Kidney (tissue), 14 donors: ENCODE data around the gene TEK. TPM values are rescaled to one million over a fixed set of nuclear protein-coding genes. Genes with fewer than 3 reads are reported as not detected.

Experiments used
- DNase-seq, 5 donors: peaks; one replicate each; pipeline ENCODE4 v3.0.0-alpha.2; 2013 to 2020
- FAIRE-seq: peaks from 2 replicates; lab custom pipeline; 2012; peaks lifted over from hg19 to GRCh38; lab: Jason Lieb, UNC
- H3K27ac ChIP-seq, 2 donors: one replicate each; pipeline ENCODE4 v1.7.0; 2013; ENCODE audit warnings: low read depth in 2 of 2, low read length in 2 of 2, inconsistent platforms in 1 of 2
- H3K27me3 ChIP-seq: one replicate; pipeline ENCODE4 v1.7.1; 2013; ENCODE audit warnings: low read length, inconsistent platforms; ENCODE audit not compliant: control insufficient read depth, insufficient read depth
- H3K36me3 ChIP-seq, 3 donors: one replicate each; pipeline versions ENCODE4 v1.7.0 to v1.7.1; 2013; ENCODE audit warnings: low read length in 3 of 3, control low read depth in 1 of 3, inconsistent platforms in 1 of 3; ENCODE audit not compliant: insufficient read depth in 3 of 3, control insufficient read depth in 2 of 3
- H3K4me1 ChIP-seq, 3 donors: one replicate each; pipeline versions ENCODE4 v1.7.0 to v1.7.1; 2013; ENCODE audit warnings: low read length in 3 of 3, inconsistent platforms in 1 of 3, low read depth in 1 of 3; ENCODE audit not compliant: control insufficient read depth in 2 of 3, insufficient read depth in 2 of 3
- H3K4me3 ChIP-seq, 3 donors: one replicate each; pipeline versions ENCODE4 v1.7.0 to v1.8.1; 2013; ENCODE audit warnings: low read length in 3 of 3, control low read depth in 1 of 3, inconsistent platforms in 1 of 3
- H3K9ac ChIP-seq, 3 donors: one replicate each; pipeline versions ENCODE4 v1.7.0 to v1.7.1; 2013; ENCODE audit warnings: low read length in 3 of 3, control low read depth in 1 of 3, inconsistent platforms in 1 of 3
- H3K9me3 ChIP-seq, 3 donors: one replicate each; pipeline versions ENCODE4 v1.7.0 to v1.7.1; 2013; ENCODE audit warnings: low read length in 3 of 3, control low read depth in 1 of 3, inconsistent platforms in 1 of 3; ENCODE audit not compliant: control insufficient read depth in 2 of 3, insufficient read depth in 1 of 3
- intact Hi-C: fragments of 100-400 bp; cut with DNase I; formaldehyde crosslinking; loops from one replicate; pipeline ENCODE4 v1.11.1; 2022
- polyA plus RNA-seq: library from polyadenylated mRNA; stranded (reverse); fragments of 350-450 nt; fragmentation: Illumina TruSeq; extraction: RNeasy Lipid Tissue Mini Kit (QIAGEN cat#74804); gene quantifications from one replicate; pipeline ENCODE4 v1.2.3, GENCODE V29; 2014; ENCODE audit warnings: low read depth, low replicate concordance; ENCODE audit not compliant: insufficient read depth
- total RNA-seq: library from RNA; stranded (reverse); fragmentation: NEBNext Ultra II Directional; extraction: Animal tissue kit (Norgen Biotek cat#: 25700); gene quantifications from one replicate; pipeline ENCODE4 v1.2.1, GENCODE V29; 2021
- TF ChIP-seq, protein P1 (sequence below): IDR thresholded peaks from 3 replicates; pipeline ENCODE4 v1.5.1; 2012; ENCODE audit warnings: mild to moderate bottlenecking, moderate library complexity, borderline replicate concordance; ENCODE audit not compliant: insufficient read depth; ENCODE audit errors: extremely low read depth
- donor health status: control.
- donor health status: control.
- donor health status: control.
- donor health status: control.
- donor health status: control.
- donor health status: DM: yes; HTN: yes; CAD: no.
- donor health status: Normal renal cell carcinoma (clear cell type).

The TEK gene
- total and polyA plus RNA-seq, 2 donors from 2014 or later, result 16.1 to 32.6 TPM

DNA sequence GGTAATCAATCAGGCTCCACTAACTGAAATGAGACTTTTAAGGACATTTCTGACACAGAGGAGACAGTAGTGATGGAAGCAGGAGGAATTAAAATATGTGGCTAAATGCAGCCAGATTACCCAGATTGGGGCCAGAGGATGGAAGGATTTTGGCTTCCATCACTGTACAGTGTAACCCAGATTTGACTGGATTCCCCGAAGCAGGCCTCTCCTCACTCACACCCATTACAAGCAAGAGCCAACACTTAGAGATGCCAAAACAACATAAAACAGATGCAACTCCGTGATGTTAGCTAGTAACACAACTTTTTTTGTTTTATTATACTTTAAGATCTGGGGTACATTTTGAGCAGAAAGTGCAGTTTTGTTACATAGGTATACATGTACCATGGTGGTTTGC, 17.6 kb downstream of the TEK start:
- TF ChIP-seq, protein P1, sequence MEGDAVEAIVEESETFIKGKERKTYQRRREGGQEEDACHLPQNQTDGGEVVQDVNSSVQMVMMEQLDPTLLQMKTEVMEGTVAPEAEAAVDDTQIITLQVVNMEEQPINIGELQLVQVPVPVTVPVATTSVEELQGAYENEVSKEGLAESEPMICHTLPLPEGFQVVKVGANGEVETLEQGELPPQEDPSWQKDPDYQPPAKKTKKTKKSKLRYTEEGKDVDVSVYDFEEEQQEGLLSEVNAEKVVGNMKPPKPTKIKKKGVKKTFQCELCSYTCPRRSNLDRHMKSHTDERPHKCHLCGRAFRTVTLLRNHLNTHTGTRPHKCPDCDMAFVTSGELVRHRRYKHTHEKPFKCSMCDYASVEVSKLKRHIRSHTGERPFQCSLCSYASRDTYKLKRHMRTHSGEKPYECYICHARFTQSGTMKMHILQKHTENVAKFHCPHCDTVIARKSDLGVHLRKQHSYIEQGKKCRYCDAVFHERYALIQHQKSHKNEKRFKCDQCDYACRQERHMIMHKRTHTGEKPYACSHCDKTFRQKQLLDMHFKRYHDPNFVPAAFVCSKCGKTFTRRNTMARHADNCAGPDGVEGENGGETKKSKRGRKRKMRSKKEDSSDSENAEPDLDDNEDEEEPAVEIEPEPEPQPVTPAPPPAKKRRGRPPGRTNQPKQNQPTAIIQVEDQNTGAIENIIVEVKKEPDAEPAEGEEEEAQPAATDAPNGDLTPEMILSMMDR, result no peak
- intact Hi-C loops, result no loop called here
- Histone ChIP-seq H3K27ac (no peak overlapping the region), H3K4me3 (no peak overlapping the region), H3K4me1 (no peaks in the 10 kb centered on the region), H3K9me3 (no peaks in the 10 kb centered on the region), H3K9ac (no peak overlapping the region), H3K36me3 (no peaks in the 10 kb centered on the region), H3K27me3 (no peaks in the 10 kb centered on the region)
- DNase-seq (peak in 1 of 5 donors; percentile 26), FAIRE-seq (no peak)

DNA sequence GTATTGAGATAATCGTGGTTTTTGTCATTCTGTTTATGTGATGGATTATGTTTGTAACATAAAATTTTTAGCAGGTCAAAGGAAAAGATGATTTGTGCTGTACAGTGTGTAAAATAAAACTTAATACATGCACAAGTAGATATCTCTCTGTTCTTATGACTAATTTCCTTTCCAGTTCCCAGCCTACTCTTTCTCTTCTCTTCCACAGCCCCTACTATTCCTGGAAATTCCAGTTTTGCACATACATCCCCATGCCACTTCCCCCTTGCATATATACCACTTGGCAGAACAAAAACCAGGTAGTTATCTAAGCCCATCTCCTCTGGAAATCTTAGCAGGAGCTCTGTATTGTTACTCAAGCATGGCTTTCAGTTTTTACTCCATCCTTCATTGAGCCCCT, 20.2 kb downstream of the TEK start:
- no peaks in the 10 kb centered on the region for H3K9me3 ChIP-seq
- TF ChIP-seq, protein P1, result no peak
- no peak overlapping the region for H3K27ac ChIP-seq
- no peaks in the 10 kb centered on the region for H3K4me1 ChIP-seq
- intact Hi-C loops, result no loop called here
- DNase-seq (no peak), FAIRE-seq (no peak)
- no peak overlapping the region for H3K4me3 ChIP-seq
- H3K27me3 ChIP-seq, result no peaks in the 10 kb centered on the region
- H3K9ac ChIP-seq, result no peak overlapping the region
- H3K36me3 ChIP-seq, result no peaks in the 10 kb centered on the region

DNA sequence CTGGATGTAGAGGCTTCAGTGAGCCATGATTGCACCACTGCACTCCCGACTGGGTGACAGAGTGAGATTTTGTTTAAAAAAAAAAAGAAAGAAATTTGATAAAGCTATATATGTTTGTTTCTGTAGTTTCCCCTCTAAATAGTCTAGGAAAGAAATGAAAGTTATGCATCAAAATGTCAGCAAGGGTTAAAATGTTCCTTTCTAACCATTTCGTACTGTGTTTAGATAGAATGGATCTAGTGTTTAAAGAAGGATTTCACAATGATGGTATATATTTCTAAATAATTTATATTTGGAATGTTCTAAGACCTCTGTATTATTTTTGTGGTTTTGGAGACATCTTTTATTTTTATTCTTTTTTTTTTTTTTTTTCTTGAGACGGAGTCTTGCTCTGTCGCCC, 22.7 kb downstream of the TEK start:
- no peak overlapping the region for H3K27ac ChIP-seq
- no peak for DNase-seq
- H3K9ac ChIP-seq, result no peak overlapping the region
- H3K4me3 ChIP-seq, result no peak overlapping the region
- H3K36me3 ChIP-seq, result no peaks in the 10 kb centered on the region
- H3K4me1 ChIP-seq, result no peaks in the 10 kb centered on the region
- TF ChIP-seq, protein P1, result no peak
- no peak for FAIRE-seq
- no peaks in the 10 kb centered on the region for H3K27me3 ChIP-seq
- H3K9me3 ChIP-seq, result no peaks in the 10 kb centered on the region
- intact Hi-C loops, result no loop called here

DNA sequence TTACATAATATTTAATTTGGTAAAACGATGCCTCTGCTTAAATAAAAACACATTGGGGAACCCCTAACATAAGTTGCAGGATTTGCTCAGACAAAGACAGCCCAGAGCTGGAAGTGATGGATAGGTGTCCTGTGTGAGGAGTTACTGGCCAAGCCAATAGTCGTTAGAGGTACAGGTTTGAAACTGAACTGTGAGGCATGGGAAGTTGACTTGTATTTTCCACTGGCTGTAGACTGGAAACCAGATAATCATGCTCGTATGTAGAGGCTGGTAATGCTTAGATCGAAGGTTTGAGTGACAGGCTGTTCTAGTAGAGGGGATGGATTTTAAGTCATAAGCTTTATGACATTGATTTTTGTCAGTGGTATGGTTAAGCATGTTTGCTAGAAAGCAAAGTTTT, 24.8 kb downstream of the TEK start:
- H3K27me3 ChIP-seq, result no peaks in the 10 kb centered on the region
- no peak for DNase-seq
- no peaks in the 10 kb centered on the region for H3K4me1 ChIP-seq
- H3K36me3 ChIP-seq, result no peaks in the 10 kb centered on the region
- TF ChIP-seq, protein P1, result no peak
- H3K9ac ChIP-seq, result no peak overlapping the region
- H3K9me3 ChIP-seq, result no peaks in the 10 kb centered on the region
- no peak for FAIRE-seq
- intact Hi-C loops, result no loop called here
- H3K4me3 ChIP-seq, result no peak overlapping the region
- H3K27ac ChIP-seq, result no peak overlapping the region
